ENCODE data around the gene PCDH19.

DNA sequence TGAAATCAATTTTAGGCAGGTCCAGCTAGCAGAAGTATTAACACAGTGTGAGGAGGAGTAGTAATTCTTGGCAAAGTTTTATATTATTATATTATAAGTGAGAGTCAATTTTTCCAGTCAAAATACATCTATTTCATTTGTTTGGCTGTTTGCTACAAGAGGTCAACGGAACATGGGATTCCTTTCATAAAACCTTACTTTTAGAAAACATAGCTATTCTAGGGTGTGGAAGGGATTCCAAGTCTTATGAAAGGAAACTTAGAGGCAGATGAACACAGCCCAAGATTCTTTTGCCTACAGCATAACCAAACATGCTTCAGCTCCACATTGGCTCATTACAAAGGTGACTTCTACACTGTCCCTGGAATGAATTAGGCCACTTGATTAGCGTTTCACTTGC is 29.9 kb upstream of the PCDH19 start:
- TF ChIP-seq, protein P1, sequence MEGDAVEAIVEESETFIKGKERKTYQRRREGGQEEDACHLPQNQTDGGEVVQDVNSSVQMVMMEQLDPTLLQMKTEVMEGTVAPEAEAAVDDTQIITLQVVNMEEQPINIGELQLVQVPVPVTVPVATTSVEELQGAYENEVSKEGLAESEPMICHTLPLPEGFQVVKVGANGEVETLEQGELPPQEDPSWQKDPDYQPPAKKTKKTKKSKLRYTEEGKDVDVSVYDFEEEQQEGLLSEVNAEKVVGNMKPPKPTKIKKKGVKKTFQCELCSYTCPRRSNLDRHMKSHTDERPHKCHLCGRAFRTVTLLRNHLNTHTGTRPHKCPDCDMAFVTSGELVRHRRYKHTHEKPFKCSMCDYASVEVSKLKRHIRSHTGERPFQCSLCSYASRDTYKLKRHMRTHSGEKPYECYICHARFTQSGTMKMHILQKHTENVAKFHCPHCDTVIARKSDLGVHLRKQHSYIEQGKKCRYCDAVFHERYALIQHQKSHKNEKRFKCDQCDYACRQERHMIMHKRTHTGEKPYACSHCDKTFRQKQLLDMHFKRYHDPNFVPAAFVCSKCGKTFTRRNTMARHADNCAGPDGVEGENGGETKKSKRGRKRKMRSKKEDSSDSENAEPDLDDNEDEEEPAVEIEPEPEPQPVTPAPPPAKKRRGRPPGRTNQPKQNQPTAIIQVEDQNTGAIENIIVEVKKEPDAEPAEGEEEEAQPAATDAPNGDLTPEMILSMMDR (conservative IDR thresholded peaks at IDR 0.05; ENCODE audit: low read length): no peak
- no peak for TF ChIP-seq EZH2phosphoT487 (IDR thresholded peaks at IDR 0.05; ENCODE audit: borderline replicate concordance)

All from Loucy (cell line).